Inflammatory macrophage treated with lipopolysaccharide for 1 hour (primary cell): Measurements from ENCODE around the gene PRX.
"Not testable (repeated sequence)": the region's sequence is repeated elsewhere in the genome, so short reads cannot be mapped to it uniquely, and the experiment has no call there.

Experiments used
- DNase-seq, 2 donors: peaks; one replicate each; pipeline ENCODE4 v3.0.0-alpha.2; 2020 to 2022

Gene PRX

GRCh38 chr19:40389404-40390083, 23.6 kb downstream of the PRX start:
- no peak for DNase-seq

- no peak for DNase-seq
These were observed 24.7 kb downstream of the PRX start for GRCh38 chr19:40388481-40388880.

- DNase-seq, result no peak
These were observed 26.0 kb downstream of the PRX start for GRCh38 chr19:40387155-40387554.

- no peak for DNase-seq
These were observed 29.4 kb downstream of the PRX start for GRCh38 chr19:40383668-40384248.

GRCh38 chr19:40381321-40381720, 31.9 kb downstream of the PRX start:
- DNase-seq, result no peak

- DNase-seq, result no peak
These were observed 32.8 kb downstream of the PRX start for GRCh38 chr19:40380199-40381037.

GRCh38 chr19:40379446-40380198, 33.6 kb downstream of the PRX start:
- no peak for DNase-seq

- DNase-seq, result no peak
These were observed 34.7 kb downstream of the PRX start for GRCh38 chr19:40378509-40378908.

GRCh38 chr19:40377876-40378385, 35.2 kb downstream of the PRX start:
- DNase-seq, result no peak

GRCh38 chr19:40376286-40376862, 36.8 kb downstream of the PRX start:
- DNase-seq, result no peak

- no peak for DNase-seq
These were observed 39.1 kb downstream of the PRX start for GRCh38 chr19:40374084-40374483.

- no peak for DNase-seq
These were observed 41.4 kb downstream of the PRX start for GRCh38 chr19:40371802-40372122.

GRCh38 chr19:40370997-40371801, 42.0 kb downstream of the PRX start:
- no peak for DNase-seq

- not testable (repeated sequence) for DNase-seq
These were observed 42.9 kb downstream of the PRX start for GRCh38 chr19:40370253-40370652.

- no peak for DNase-seq
These were observed 43.4 kb downstream of the PRX start for GRCh38 chr19:40369797-40370196.

GRCh38 chr19:40367577-40368434, 45.4 kb downstream of the PRX start:
- DNase-seq, result no peak

GRCh38 chr19:40366697-40367561, 46.2 kb downstream of the PRX start:
- peak; percentile 39 to 41 for DNase-seq

GRCh38 chr19:40365613-40366401, 47.4 kb downstream of the PRX start:
- DNase-seq, result peak; percentile 79 to 90

- no peak for DNase-seq
These were observed 48.2 kb downstream of the PRX start for GRCh38 chr19:40365010-40365409.
